Right lobe of liver (tissue), 4 donors: ENCODE measurements around the gene TFF2.

Source experiments
- CTCF ChIP-seq, 4 donors: fragments of 200-600 bp in 3 of 4; fragments of 450-650 bp in 1 of 4; IDR thresholded peaks; one replicate each; pipeline versions ENCODE4 v1.5.1 to v1.8.0; 2016 to 2022; ENCODE audit warnings: antibody characterized with exemption in 4 of 4, mild to moderate bottlenecking in 2 of 4
- POLR2A ChIP-seq: fragments of 450-650 bp; IDR thresholded peaks from one replicate; pipeline ENCODE4 v1.6.1; 2017; ENCODE audit warnings: antibody characterized with exemption, mild to moderate bottlenecking
- donor health status: DM: no; HTN: no; CAD: no.
- donor health status: DM: no; HTN: no; CAD: no.
- donor health status: DM: no; HTN: yes; CAD: no.

GRCh38 chr21:42356650-42357049 lies 5.9 kb upstream of the TFF2 start:
- TF ChIP-seq CTCF (IDR thresholded peaks at IDR 0.05): no peak
- no peak for TF ChIP-seq POLR2A
